ENCODE data around the gene TAF6L. TPM values are rescaled to one million over a fixed set of nuclear protein-coding genes. Genes with fewer than 3 reads are reported as not detected.

The TAF6L gene
- total RNA-seq, 1 experiment from 2014 or later = 37.7 TPM

DNA sequence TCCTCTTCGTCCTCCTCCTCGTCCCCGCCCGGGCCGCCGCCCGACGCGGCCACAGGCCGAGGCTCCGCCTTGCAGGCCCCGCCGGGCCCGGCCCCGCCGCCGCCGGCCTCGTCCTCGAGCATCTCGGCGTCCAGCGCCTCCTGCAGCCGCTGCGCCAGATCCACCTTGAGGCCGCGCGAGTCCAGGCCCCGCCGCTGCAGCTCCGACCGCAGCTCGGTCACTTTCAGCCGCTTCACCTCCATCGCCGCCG, 44.4 kb upstream of the TAF6L start:
- Histone ChIP-seq H2BK120ac (ENCODE audit: low read depth, low read length, poor library complexity, severe bottlenecking) (no peak overlapping the region), H3K18ac (ENCODE audit: insufficient read length, low read depth, low read length) (peak overlapping the region; percentile 54), H3K27me3 (ENCODE audit: insufficient read depth, low read length) (no peaks in the 10 kb centered on the region), H4K91ac (ENCODE audit: insufficient read length, low read depth, low read length) (no peak overlapping the region), H3K4me1 (ENCODE audit: insufficient read depth, low read length) (no peaks in the 10 kb centered on the region), H2BK20ac (ENCODE audit: low read depth, low read length, poor library complexity, severe bottlenecking) (no peak overlapping the region), H4K8ac (replicated peaks; ENCODE audit: insufficient read length, low read depth, low read length) (no peak overlapping the region), H4K20me1 (ENCODE audit: control insufficient read depth, insufficient read depth, insufficient read length) (no peaks in the 10 kb centered on the region), H2BK15ac (ENCODE audit: low read depth, low read length) (no peak overlapping the region), H3K79me1 (ENCODE audit: insufficient read depth, low read depth, low read length, poor library complexity, severe bottlenecking) (peaks cover 6% of the 10 kb centered on the region), H3K4me2 (ENCODE audit: insufficient read depth, insufficient read length, low read length) (peak overlapping the region; percentile 99), H3K9me3 (ENCODE audit: control insufficient read depth, low read depth, low read length) (no peaks in the 10 kb centered on the region), H3K14ac (ENCODE audit: insufficient read depth, low read length) (peak overlapping the region; percentile 77), H3T11ph (ENCODE audit: low read length) (no peak overlapping the region), H3K9ac (ENCODE audit: extremely low read depth, insufficient read length, low read length) (peak overlapping the region; percentile 94), H3K79me2 (ENCODE audit: insufficient read depth, low read length) (peaks cover 30% of the 10 kb centered on the region), H2AK5ac (ENCODE audit: insufficient read length, low read length) (no peak overlapping the region), H2BK12ac (ENCODE audit: insufficient read length, low read depth, low read length) (no peak overlapping the region), H3K4ac (ENCODE audit: low read depth, low read length) (no peak overlapping the region), H2BK5ac (ENCODE audit: insufficient read length, low read length) (no peak overlapping the region), H3K27ac (ENCODE audit: insufficient read length, low read depth, low read length) (peak overlapping the region; percentile 96), H3K23ac (ENCODE audit: insufficient read length, low read depth, low read length) (no peak overlapping the region), H3K56ac (ENCODE audit: insufficient read length, low read depth, low read length) (no peak overlapping the region), H2AFZ (ENCODE audit: low read length) (no peak overlapping the region), H4K5ac (ENCODE audit: insufficient read length, low read depth, low read length) (no peak overlapping the region), H3K23me2 (ENCODE audit: insufficient read length, low read depth, low read length, poor library complexity, severe bottlenecking) (peaks cover 25% of the 10 kb centered on the region)
- Mint-ChIP-seq H3K9me3 (no peaks in the 10 kb centered on the region), H3K4me3 (peak overlapping the region; percentile 89 to 95), H3K36me3 (ENCODE audit: insufficient read depth in 1 of 3, low read depth in 3 of 3) (peaks cover 30 to 51% (median 45%) of the 10 kb centered on the region in 3 experiments), H3K27me3 (ENCODE audit: low read depth) (no peaks in the 10 kb centered on the region), H3K27ac (peak overlapping the region; percentile 87 to 100 (median 99); a peak in 3 of 7 replicates), H3K4me1 (peaks cover 20 to 27% of the 10 kb centered on the region in 2 experiments)
- no peak for DNase-seq
- no CpG with 5 or more reads among the region's 37 CpGs for WGBS (ENCODE audit: extremely low coverage, insufficient read length, low lambda C conversion rate)
- TF ChIP-seq CTCF (conservative IDR thresholded peaks at IDR 0.05) = no peak
